Smooth muscle cell (in vitro differentiated cells): ENCODE results near the gene NUDT14. TPM values are rescaled to one million over a fixed set of nuclear protein-coding genes. Genes with fewer than 3 reads are reported as not detected.
A peak's percentile ranks its signal among the peaks of the same experiment; 100 is the strongest.

Source experiments
- DNase-seq: peaks from one replicate; lab custom pipeline; 2025; ENCODE audit not compliant: unreplicated experiment; lab: John Stamatoyannopoulos, UW
- H2AFZ ChIP-seq: fragments of 200-600 bp; sonication (generic); 2 replicates; pipeline ENCODE4 v1.6.0; 2016; ENCODE audit warnings: antibody characterized with exemption, low read depth, mild to moderate bottlenecking
- H3F3A ChIP-seq: fragments of 200-600 bp; sonication (generic); 2 replicates; pipeline ENCODE4 v1.6.0; 2017; ENCODE audit warnings: antibody characterized with exemption, low read depth
- H3K27ac ChIP-seq: fragments of 200-600 bp; sonication (generic); 2 replicates; pipeline ENCODE4 v1.5.1; 2016; ENCODE audit warnings: low read depth, mild to moderate bottlenecking
- H3K27me3 ChIP-seq: fragments of 200-600 bp; sonication (generic); 2 replicates; pipeline ENCODE4 v1.6.1; 2016; ENCODE audit warnings: low read depth, mild to moderate bottlenecking
- H3K36me3 ChIP-seq: fragments of 200-600 bp; sonication (generic); 2 replicates; pipeline ENCODE4 v1.5.1; 2016; ENCODE audit warnings: low read depth
- H3K4me1 ChIP-seq: fragments of 200-600 bp; sonication (generic); 2 replicates; pipeline ENCODE4 v1.5.1; 2016; ENCODE audit warnings: low read depth
- H3K4me2 ChIP-seq: fragments of 200-600 bp; sonication (generic); 2 replicates; pipeline ENCODE4 v1.6.0; 2016; ENCODE audit warnings: mild to moderate bottlenecking
- H3K4me3 ChIP-seq: fragments of 200-600 bp; sonication (generic); 2 replicates; pipeline ENCODE4 v1.5.1; 2016; ENCODE audit warnings: mild to moderate bottlenecking
- H3K79me2 ChIP-seq: fragments of 200-600 bp; sonication (generic); 2 replicates; pipeline ENCODE4 v1.6.0; 2016; ENCODE audit warnings: low read depth, mild to moderate bottlenecking
- H3K9ac ChIP-seq: fragments of 200-600 bp; sonication (generic); 2 replicates; pipeline ENCODE4 v1.6.0; 2016; ENCODE audit warnings: low read depth
- H3K9me3 ChIP-seq: fragments of 200-600 bp; sonication (generic); replicated peaks from 2 replicates; pipeline ENCODE4 v1.5.1; 2016; ENCODE audit warnings: low read depth
- H4K20me1 ChIP-seq: fragments of 200-600 bp; sonication (generic); 2 replicates; pipeline ENCODE4 v1.6.0; 2016; ENCODE audit warnings: low read depth
- CTCF ChIP-seq: fragments of 200-600 bp; sonication (generic); IDR thresholded peaks from 2 replicates; pipeline ENCODE4 v1.5.1; 2017; ENCODE audit warnings: borderline replicate concordance, mild to moderate bottlenecking, antibody characterized with exemption; ENCODE audit not compliant: insufficient read depth, poor library complexity, severe bottlenecking
- WGBS: methylation state at CpG from one replicate; pipeline ENCODE4 v1.1.7; 2016; ENCODE audit warnings: low lambda C conversion rate; 5-methylcytosine and 5-hydroxymethylcytosine counted together
- polyA plus RNA-seq: library from polyadenylated mRNA; unstranded; fragments of >200 nt; fragmentation: Nextera tagmentation; extraction: Ambion mirVana; gene quantifications from 2 replicates; pipeline ENCODE4 v1.2.1, GENCODE V29; 2016
- total RNA-seq: library from RNA; depleted of rRNA; stranded (reverse); fragments of >200 nt; gene quantifications from 2 replicates; pipeline ENCODE4 v1.2.3, GENCODE V29; 2014

The NUDT14 gene
- total and polyA plus RNA-seq, 2 experiments from 2014 or later, result 7.9 to 30.7 TPM

- Histone ChIP-seq H3K4me1 (peaks cover 4% of the 10 kb centered on the region), H3K4me2 (peak overlapping the region; percentile 71), H3F3A (no peaks in the 10 kb centered on the region), H3K27me3 (no peaks in the 10 kb centered on the region), H3K36me3 (no peaks in the 10 kb centered on the region), H2AFZ (no peak overlapping the region), H3K4me3 (peak overlapping the region; percentile 75), H3K9me3 (no peaks in the 10 kb centered on the region), H4K20me1 (peaks cover 15% of the 10 kb centered on the region), H3K79me2 (no peaks in the 10 kb centered on the region), H3K27ac (no peak overlapping the region), H3K9ac (no peak overlapping the region)
- no peak for DNase-seq
- WGBS, result 54% methylated on average over 19 of the region's 21 CpGs
- TF ChIP-seq CTCF, result no peak
Observed at GRCh38 chr14:105181549-105182295, 610 bp upstream of the NUDT14 start.

DNA sequence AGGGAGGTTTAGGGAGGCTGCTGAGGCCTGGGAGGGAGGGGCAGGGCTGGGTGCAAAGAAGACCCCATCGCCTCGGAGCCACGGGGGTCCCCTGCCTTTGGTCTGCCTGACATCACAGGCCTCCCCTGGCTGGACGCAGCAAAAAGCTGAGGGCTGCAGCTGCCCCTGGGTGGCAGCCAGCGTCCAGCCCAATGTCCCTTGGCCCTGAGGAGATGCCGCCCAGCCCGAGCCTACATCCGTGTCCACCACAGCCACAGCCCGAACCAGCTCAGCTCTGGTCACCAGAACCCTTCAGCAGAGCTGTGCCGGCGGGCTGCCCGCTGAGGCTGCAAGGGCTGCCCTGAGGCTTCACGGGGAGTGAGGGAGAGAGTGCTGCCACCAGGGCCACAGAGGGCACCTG is 1.9 kb downstream of the NUDT14 start:
- peaks cover 25% of the 10 kb centered on the region for H4K20me1 ChIP-seq
- H3K27me3 ChIP-seq, result no peaks in the 10 kb centered on the region
- no peaks in the 10 kb centered on the region for H3K36me3 ChIP-seq
- H3K9ac ChIP-seq, result no peak overlapping the region
- H3K4me1 ChIP-seq, result peaks cover 4% of the 10 kb centered on the region
- H3K4me2 ChIP-seq, result no peak overlapping the region
- no peak overlapping the region for H3K4me3 ChIP-seq
- 92% methylated on average over 13 of the region's 13 CpGs for WGBS
- no peaks in the 10 kb centered on the region for H3F3A ChIP-seq
- no peak for TF ChIP-seq CTCF
- no peak overlapping the region for H2AFZ ChIP-seq
- no peak overlapping the region for H3K27ac ChIP-seq
- no peaks in the 10 kb centered on the region for H3K79me2 ChIP-seq
- no peaks in the 10 kb centered on the region for H3K9me3 ChIP-seq
- no peak for DNase-seq

DNA sequence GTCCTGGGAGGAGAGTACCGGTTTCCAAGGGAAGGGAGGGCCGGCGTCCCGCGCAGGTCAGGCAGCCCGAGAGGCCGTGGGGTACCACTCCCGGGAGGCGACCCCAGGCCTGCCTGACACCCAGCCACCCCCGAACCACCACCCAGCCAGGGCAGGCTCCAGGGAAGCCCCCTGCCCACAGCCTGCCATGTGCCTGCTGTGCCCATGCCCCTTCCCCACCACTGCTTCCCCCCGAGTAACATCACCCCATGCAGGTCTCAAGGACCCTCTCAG is 2.3 kb downstream of the NUDT14 start:
- H3K36me3 ChIP-seq, result no peaks in the 10 kb centered on the region
- H3K9me3 ChIP-seq, result no peaks in the 10 kb centered on the region
- H3K79me2 ChIP-seq, result no peaks in the 10 kb centered on the region
- TF ChIP-seq CTCF, result no peak
- H3F3A ChIP-seq, result no peaks in the 10 kb centered on the region
- no peak overlapping the region for H3K9ac ChIP-seq
- no peak overlapping the region for H3K27ac ChIP-seq
- WGBS, result no CpG with 5 or more reads among the region's 11 CpGs
- peaks cover 4% of the 10 kb centered on the region for H3K4me1 ChIP-seq
- no peak overlapping the region for H3K4me2 ChIP-seq
- DNase-seq, result no peak
- peaks cover 25% of the 10 kb centered on the region for H4K20me1 ChIP-seq
- no peak overlapping the region for H3K4me3 ChIP-seq
- no peak overlapping the region for H2AFZ ChIP-seq
- no peaks in the 10 kb centered on the region for H3K27me3 ChIP-seq
